ENCODE measurements around the gene BRMS1. TPM values are rescaled to one million over a fixed set of nuclear protein-coding genes. Genes with fewer than 3 reads are reported as not detected.

Gene BRMS1
- total RNA-seq, 1 donor from 2014 or later, result 33.4 TPM

- TF ChIP-seq CTCF (IDR thresholded peaks at IDR 0.05), result no peak
- Mint-ChIP-seq H3K4me1 (ENCODE audit: unreplicated experiment) (peaks cover 37% of the 10 kb centered on the region), H3K4me3 (ENCODE audit: unreplicated experiment) (peak overlapping the region; percentile 94), H3K9me3 (ENCODE audit: unreplicated experiment) (no peaks in the 10 kb centered on the region), H3K36me3 (ENCODE audit: unreplicated experiment) (no peaks in the 10 kb centered on the region), H3K27ac (ENCODE audit: unreplicated experiment) (peak overlapping the region; percentile 99), H3K27me3 (ENCODE audit: unreplicated experiment) (peaks cover 10% of the 10 kb centered on the region)
- DNase-seq (ENCODE audit: extremely low spot score, unreplicated experiment), result no peak
These were observed 56.8 kb downstream of the BRMS1 start for GRCh38 chr11:66287889-66288670.

Other genes starting within 250 kb of the BRMS1 start
- gene KLC2, start 87.4 kb downstream of the BRMS1 start, total RNA-seq, result 35.5 and 43.8 TPM in 2 replicates
- gene RAB1B, start 76.5 kb downstream of the BRMS1 start, total RNA-seq, result 149 and 150 TPM in 2 replicates
- gene CNIH2, start 66.9 kb downstream of the BRMS1 start, total RNA-seq, result 3.8 and 5.0 TPM in 2 replicates
- 140 and 146 TPM in 2 replicates for gene YIF1A, start 56.0 kb downstream of the BRMS1 start, total RNA-seq
- 0.46 and 0.55 TPM in 2 replicates for gene TMEM151A, start 53.2 kb downstream of the BRMS1 start, total RNA-seq
- 68.7 and 70.9 TPM in 2 replicates for gene CD248, start 28.1 kb downstream of the BRMS1 start, total RNA-seq
- gene RIN1, start 8.7 kb downstream of the BRMS1 start, total RNA-seq, result 21.0 and 23.6 TPM in 2 replicates
- 31.0 and 32.7 TPM in 2 replicates for gene B4GAT1, start 2.5 kb upstream of the BRMS1 start, total RNA-seq
- 2.0 and 3.6 TPM in 2 replicates for gene SLC29A2, start 26.7 kb upstream of the BRMS1 start, total RNA-seq
- gene NPAS4, start 75.9 kb upstream of the BRMS1 start, total RNA-seq, result 0.11 and 0.18 TPM in 2 replicates
- 42.1 and 45.4 TPM in 2 replicates for gene MRPL11, start 93.7 kb upstream of the BRMS1 start, total RNA-seq
- 11.9 and 13.6 TPM in 2 replicates for gene PELI3, start 121.8 kb upstream of the BRMS1 start, total RNA-seq
- 32.9 and 41.0 TPM in 2 replicates for gene DPP3, start 135.3 kb upstream of the BRMS1 start, total RNA-seq
- 44.1 and 51.1 TPM in 2 replicates for gene BBS1, start 165.5 kb upstream of the BRMS1 start, total RNA-seq
- 15.7 and 16.6 TPM in 2 replicates for gene ZDHHC24, start 200.9 kb upstream of the BRMS1 start, total RNA-seq
- gene ACTN3, start 201.8 kb upstream of the BRMS1 start, total RNA-seq, result 0.11 TPM in 1 of 2 replicates, not detected in the other
- not detected in 2 replicates for gene CTSF, start 223.5 kb upstream of the BRMS1 start, total RNA-seq
- 0.19 and 0.39 TPM in 2 replicates for gene CCDC87, start 248.0 kb upstream of the BRMS1 start, total RNA-seq
- gene CCS, start 248.1 kb upstream of the BRMS1 start, total RNA-seq, result 42.1 and 46.8 TPM in 2 replicates